Cerebellar cortex (tissue), 1 donor: ENCODE data around the gene TTC19.

Experiments used
- DNase-seq: peaks from one replicate; pipeline ENCODE4 v3.0.0-alpha.2; 2015; ENCODE audit warnings: low spot score

TTC19 gene, protein sequence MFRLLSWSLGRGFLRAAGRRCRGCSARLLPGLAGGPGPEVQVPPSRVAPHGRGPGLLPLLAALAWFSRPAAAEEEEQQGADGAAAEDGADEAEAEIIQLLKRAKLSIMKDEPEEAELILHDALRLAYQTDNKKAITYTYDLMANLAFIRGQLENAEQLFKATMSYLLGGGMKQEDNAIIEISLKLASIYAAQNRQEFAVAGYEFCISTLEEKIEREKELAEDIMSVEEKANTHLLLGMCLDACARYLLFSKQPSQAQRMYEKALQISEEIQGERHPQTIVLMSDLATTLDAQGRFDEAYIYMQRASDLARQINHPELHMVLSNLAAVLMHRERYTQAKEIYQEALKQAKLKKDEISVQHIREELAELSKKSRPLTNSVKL

DNA sequence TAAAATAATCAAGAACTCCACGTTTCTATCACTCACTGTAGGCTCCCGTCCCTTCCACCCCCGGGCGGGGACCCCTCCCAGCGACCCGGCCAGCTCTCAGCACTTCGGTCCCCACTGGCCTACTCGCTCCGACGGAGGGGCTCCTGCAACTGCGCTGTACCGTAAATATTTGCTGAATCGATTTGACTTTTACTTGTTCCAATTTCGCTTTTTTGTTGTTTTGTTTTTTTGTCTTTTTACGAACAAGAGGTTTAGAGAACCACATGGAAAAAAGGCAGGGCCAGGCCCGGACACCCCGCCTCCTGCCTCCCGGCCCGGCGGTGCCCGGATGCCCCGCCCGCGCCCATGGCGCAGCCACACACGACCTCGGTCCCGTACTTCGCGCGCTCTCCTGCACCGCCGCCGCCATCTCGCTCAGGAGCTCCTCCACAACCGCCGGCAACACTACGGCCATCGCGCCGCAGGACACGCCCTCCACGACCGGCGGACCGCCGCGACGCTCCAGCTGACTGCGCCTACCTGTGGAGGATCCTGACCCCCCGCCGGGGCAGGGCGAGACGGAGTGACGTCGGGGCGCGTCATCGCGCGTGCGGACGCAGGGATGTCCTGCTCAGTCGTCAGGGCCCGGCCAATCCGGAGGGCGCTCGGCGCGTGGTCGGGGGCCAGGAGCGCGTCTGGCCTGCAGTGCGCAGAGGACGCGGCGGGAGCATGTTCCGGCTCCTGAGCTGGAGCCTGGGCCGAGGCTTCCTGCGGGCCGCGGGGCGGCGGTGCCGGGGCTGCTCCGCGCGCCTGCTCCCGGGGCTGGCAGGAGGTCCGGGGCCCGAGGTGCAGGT is at the start of gene TTC19, which contains the start of gene ZSWIM7:
Gene TTC19, plus strand, starts transcription at position 684 of the 833 bp plus-strand sequence. Its CDS starts 25 bp downstream, at position 709.
Gene ZSWIM7, minus strand, starts transcription at position 564 of the 833 bp plus-strand sequence. Its CDS starts 110 bp downstream, at position 454.
- DNase-seq = peak; percentile 96

DNA sequence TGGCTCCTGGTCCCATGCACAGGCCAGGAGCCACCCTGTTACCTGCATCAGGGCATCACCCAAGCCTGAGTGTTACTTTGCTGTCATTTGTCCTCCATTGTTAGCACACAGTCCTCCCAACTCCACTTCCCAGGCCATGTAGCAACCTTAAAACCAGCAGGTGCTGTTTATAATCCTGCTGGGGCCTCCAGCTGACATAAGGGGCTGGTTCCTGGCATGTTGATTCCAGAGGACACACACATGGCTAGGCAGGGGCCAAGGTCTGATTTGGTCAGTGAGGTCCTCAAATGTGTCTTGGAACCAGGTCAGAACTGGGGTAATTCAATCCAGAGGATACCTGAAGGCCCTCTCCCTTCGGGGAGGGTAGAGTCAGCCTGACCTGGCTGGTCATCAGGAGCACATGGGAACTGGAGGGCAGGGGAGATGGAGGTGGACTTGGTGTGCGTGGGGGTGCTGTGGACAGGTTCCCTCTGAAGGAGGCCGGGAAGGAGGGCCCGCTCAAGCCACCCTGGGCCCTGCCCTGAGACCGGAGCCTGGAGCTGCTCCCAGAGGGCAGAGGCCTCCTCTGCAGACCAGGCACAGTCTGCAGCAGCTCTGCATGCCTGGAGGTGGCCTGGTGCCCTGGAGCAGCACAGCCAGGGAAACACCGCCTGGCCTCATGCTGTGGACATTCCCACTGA is 48.1 kb upstream of the TTC19 start:
- no peak for DNase-seq

DNA sequence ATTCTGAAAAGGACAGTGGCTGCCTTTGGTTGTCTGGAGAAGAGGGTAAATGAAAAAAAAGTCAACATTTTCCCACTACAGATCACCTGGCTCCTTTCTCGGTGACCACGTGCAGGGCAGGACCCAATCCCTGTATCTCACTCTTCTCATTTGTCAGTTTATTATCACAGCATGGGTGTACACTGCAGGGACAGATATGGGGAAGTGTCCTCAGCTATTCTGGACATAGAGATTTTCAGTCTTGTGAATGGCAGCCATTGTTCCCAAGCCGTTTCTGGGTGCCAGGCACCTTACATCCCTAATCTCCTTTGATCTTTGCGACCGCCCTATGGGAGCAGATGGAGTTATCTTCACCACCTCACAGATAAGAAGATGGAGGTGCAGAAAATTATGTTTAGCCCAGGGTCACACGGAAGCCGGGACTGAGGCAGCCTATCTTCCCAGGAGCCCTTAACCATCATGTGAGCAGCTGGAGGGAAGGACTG is 47.5 kb upstream of the TTC19 start:
- DNase-seq = no peak

DNA sequence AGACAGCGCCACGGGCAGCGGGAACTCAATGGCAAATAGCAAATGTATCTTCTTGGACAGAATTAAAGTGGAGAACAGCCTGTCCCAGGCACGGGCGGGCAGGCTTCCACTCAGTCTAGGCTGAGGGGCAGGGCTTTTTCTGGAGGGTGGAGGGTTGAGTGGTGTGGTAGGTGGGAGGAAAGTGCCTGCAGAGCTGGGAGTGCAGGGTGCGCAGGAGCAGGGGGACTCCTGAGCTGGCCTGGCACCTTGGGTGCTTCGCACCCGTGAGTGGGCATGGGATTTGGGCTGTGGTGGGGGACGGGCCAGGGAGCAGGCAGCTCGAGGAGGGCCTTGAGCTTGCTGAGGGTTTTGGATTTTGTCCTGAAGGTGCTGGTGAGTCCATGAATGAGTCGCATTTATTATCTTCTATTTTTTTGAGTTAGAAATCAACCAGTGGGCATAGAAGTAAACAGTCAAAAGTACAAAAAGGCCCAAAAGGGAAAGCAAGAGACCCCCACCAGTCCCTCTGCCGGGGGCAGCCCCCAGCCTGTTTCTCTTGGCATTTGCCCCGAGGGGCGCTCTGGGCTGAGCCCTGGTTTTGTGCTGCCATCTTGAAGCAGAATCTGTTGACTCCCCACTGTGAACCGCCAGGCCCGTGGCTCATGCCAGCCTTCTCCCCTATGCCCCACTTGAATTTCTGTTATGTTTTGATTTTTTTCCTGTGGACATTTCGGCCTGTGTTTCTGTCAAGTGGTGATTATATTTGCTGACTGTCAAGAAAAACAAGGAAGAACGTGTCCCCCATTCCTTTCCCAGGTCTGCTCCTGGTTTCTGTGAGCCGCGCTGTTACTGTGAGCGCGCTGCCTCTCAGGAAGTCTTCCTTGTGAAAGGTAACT is 46.5 kb upstream of the TTC19 start:
- DNase-seq = no peak

DNA sequence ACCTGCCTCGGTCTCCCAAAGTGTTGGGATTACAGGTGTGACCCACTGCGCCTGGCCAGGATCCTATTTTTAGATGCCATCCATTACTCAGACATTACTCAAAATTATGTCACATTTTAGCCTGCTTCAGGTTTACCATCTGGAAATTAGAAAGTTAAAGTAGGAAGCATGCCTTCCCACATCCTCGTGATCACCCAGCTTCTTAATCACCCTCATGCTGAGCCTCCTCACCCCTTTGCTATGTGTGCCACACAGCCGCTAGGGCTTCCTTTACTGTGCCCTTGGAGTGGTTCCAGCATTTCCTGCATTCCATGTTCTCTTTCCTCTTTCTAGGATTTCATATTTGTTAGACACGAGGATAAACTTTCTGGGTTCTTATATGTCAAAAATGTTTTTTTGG is 45.4 kb upstream of the TTC19 start:
- DNase-seq = no peak

DNA sequence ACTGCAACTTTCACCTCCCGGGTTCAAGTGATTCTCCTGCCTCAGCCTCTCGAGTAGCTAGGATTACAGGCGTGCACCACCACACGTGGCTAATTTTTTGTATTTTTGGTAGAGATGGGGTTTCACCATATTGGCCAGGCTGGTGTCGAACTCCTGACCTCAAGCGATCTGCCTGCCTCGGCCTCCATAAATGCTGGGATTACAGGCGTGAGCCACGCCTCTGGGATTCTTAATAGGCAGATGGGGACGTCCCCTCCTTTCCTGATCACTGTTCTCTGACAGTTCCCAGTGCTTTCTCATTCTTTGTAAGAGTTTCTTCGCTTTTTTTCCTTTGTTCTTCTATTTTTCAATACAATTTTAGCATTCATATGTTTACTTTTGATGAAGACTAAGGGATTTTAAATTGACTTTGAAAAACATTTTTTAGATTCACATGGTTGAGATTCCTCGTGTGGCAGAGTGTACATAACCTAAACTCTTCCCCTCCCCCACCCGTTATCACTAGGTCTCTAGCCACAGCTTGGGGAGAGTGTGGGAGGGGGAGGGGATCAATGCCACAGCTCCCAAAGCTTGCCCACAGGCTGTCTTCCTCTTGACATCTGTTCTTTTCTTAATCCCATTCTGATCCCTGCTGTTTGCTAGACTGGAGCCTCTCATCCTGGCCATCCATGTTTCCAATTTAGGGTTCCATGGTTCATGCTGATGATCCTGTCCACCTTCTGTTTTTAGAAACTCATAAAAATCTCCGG is 43.7 kb upstream of the TTC19 start:
- no peak for DNase-seq

DNA sequence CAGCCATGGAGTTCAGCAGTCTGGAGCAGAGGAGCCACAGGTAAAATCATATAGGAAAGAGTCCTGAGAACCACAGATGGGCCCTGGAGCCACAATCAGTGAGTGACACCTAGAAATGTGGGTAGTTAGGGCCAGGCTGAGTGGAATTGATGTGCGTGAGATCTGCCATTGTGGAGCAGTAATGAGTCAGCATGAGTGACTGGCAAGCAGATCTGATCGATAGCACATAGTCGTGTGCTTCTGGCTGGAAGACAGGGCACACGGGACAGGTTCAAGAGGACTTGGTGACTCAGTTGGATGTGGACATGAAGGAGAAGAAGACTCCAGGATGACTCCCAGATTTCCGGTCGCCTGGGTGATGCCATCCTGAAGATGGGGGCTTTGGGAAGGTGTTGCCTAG is 42.4 kb upstream of the TTC19 start:
- no peak for DNase-seq

DNA sequence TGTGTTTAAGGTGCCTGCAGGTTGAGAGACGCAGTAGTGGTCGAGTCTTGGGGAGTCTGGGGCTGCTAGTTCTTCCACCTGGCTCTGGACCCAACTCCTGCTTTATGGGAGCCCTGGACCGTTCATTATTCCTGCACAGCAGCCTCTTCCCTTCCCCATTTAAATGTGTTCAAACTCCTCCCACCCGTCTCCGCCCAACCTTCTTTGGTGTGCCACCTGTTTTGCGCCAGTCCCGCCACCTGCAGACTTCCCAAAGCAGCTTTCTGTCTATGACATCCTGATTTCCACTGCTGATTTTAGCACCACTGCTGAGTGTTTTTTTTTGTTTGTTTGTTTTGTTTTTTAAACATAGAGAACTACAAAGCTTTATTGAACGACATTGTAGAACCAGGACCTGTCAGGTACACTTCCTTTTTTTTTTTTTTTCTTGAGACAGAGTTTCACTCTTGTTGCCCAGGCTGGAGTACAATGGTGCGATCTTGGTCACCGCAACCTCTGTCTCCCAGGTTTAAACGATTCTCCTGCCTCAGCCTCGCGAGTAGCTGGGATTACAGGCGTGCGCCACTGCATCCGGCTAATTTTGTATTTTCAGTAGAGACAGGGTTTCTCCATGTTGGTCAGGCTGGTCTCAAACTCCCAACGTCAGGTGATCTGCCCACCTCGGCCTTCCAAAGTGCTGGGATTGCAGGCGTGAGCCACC is 41.9 kb upstream of the TTC19 start:
- no peak for DNase-seq

DNA sequence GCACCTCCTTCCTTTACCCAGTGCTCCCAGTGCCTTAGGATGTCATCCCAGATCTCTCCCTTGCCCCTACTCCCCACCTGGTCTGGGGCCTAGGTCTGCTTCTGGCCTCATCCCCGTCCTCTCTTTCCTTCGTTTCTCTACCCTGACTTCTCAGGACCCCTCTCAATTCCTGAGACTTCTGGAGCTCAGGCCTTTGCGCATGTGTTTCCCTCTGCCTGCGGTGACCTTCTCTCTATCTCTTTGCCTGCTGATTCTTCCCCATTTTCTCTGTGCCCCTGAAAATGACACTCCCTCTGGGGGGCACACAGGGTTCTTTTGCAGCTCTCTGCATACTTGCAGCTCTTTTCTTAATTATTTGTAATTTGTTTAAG is 41.2 kb upstream of the TTC19 start:
- no peak for DNase-seq

DNA sequence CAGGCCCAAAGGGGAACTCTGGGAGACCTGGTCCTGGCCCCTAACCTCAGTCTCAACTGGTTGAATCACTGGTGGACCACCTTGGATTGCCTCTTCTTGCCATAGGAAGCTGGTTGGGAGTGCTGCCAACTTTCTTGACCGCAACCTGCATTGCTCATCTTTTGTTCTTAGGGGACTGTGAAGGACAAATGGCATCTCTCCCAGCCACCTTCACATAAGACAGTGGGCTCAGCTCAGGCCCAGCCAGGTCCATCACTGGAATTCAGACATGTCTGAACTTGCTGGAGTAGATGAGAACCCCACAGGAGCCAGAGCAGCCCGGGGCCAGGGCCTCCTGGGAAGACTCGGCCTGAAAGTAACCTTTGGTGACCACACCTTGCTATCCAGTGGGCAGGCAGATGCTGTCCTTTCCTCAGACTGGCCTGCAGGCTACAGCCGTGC is 35.9 kb upstream of the TTC19 start:
- no peak for DNase-seq

DNA sequence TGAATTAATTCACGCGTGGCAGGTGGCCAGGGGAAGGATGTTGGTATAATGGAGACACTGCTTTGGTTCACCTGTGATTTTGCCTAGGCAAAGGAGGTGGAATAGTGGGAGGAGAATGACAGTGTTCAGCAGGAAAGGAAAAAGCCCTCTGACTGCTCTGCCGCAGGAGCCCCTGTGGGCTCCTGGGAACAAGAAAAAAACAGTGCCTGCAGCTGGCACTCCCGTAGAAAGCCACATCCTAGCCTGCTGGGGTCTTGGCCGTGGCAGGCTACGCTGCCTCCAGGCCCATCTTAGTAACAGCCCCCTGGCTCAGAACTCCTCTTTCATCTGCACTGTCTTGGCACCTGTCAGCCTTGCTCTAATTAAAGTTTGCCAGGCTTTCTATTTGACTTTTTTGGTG is 34.1 kb upstream of the TTC19 start:
- no peak for DNase-seq

DNA sequence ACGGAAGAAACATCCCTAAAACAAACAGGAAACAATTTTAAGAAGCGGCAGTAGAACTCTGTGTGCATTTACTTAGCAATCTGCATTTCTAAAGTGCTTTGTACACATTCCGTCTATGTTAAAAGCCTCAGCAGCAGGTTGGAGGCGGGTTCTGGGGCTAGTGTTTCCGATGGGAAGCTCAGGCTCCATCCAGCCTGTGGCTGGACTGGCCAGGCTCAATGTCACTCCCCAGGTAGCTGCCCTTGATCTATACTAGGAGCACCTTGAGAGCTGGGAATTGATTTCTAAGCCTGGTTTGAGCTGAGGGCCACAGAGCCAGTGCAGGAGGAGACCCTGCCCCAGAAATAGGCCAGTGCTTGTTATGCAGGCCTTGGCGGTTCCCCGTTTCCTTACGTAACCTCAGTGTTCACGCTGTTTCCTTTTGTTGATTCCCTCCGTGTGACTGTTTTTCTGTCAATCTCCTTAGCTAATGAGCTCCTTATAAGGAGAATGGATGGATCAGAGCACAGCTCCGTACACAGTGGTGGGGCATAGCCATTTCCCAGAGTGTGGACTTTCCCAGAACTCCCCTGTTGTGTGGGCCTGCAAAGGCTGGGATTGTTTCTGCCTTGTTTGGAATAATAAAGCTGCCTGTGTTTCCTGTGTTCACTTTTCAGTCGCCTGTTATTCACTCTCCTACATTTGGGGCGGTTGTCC is 33.3 kb upstream of the TTC19 start:
- DNase-seq = peak; percentile 22

DNA sequence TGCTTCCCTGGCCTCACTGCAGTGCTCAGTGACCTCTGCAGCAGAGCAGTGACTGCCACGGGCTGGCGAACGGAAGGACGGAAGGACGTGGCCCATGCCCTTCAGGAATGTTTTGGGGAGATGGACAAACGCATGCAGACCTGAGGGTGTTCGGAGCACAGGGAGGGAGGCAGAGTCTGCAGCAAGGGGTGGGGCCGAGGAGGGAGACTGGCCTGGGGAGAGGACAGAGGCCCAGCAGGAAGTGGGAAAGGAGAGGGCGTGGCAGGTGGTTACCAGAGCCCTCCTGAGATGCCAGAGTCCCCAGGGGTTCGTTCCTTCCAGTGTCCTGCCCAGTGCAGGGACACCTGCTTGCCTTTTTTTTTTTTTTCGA is 32.8 kb upstream of the TTC19 start:
- no peak for DNase-seq

DNA sequence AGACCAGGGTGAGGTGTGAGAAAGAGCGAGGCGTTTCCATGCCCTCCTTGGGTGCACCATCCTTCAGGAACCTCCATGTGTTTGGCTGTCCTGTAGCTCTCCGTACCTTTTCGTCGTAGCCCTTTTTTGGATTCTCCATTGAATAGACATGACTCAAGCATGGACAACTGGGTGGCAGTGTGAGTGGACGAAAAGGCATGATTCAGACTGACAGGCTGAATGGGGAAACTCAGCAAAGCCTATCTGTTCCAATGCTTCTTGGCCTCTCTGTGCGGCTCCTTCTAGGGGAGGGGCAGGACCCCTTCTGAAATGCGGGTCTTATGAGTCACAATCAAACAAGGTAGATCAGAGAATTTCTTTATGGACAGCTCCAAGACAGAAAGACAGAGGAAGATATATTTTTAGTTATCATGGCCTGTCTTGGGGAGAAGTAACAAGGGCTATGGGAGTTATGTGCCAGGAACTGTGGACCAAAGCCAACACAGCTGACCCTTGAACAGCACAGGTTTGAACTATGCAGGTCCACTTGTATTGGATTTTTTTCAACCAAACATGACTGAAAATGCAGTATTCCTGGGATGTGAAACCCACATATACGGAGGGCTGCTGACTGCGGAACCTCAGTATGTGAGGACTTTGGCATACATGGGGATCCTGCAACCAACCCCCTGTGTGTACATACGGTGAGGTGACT is 31.8 kb upstream of the TTC19 start:
- DNase-seq = no peak

DNA sequence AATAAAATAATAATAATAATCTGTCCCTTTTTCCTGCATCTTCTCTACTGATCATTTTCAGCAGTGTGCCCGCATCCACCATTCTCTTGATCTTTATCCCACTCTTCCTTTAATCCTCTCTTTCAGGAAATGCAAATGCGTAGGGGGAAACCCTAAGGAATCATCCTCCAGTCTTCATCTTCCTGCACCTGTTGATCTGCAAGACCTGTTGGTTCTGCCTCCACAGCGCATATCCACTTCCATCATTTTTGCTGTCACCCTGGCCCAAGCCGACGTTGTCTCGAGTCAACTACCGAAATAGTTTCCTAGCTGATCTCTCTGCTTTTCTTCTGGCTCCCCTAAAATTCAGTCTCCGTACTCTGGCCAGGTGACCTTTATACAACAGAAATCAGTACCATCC is 30.2 kb upstream of the TTC19 start:
- DNase-seq = no peak

DNA sequence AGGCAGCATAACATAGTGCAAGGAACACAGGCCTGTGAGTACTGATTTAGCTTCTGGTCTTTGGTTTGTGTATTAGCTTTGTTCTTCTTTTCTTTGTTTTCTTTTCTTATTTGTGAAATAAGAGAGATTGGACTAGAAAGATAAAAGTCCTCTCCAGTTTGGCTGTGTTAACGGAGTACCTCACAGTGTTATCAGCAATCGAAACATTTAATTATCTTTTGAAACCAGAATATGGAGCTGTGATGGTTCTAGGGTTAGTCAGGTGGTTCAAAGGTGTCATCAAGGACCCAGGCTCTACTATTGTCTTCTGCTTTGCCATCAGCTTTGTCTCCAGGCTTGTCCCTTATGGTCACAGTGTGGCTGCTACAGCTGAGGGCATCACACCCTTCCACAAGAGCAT is 29.1 kb upstream of the TTC19 start:
- DNase-seq = no peak

DNA sequence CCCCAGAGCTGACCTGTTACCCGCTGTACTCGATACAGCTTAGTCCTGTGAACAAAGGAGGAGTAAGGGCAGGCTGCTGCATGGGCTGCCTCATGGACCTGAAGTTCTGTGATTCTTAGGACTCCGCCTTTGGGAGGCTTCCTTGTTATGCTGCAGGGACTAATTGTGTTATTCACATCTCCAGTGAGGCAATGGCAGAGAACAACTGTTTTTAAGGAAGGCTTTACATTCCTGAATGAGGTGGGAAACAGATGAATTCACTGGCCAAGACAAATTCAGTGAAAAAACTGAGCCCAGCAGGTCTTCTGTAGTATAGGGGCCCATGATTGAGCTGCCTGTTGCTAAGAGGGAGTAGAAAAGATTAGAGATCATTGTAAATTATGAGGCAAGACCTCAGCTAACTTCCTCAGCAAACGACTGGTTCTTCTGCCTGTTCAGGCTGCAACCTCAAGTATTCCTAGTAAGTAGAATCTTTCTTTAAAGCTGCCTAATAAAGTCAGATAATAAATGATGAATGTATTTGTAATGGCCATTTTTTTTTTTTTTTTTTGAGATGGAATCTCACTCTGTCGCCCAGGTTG is 28.4 kb upstream of the TTC19 start:
- no peak for DNase-seq

DNA sequence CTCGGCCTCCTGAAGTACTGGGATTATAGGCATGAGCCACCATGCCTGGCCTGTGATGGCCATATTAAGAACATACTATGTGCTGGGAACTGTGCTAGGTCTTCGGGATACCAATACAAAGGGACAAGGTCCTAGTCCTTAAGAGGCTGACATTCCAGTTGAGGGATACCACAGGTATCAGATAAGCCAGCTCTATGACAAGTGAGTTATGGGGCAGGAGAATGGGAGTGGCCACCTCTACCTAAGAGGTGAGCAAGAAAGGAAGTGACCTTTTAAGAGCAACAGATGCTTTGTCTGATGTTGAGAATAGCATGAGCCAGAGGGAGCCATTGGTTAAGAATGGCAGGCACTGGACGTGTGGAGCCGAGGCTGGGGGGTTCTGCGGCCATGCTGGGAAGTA is 27.7 kb upstream of the TTC19 start:
- no peak for DNase-seq
